Stimulated activated CD8-positive, alpha-beta memory T cell treated with anti-CD3 and anti-CD28 coated beads, Interleukin-4, amount 100 ng/mL, for 24 hours (primary cell): ENCODE results near the gene RAB9A.
"Not testable (repeated sequence)": the region's sequence is repeated elsewhere in the genome, so short reads cannot be mapped to it uniquely, and the experiment has no call there.

ENCODE experiments used
- DNase-seq: peaks from one replicate; pipeline ENCODE4 v3.0.0-alpha.2; 2020; ENCODE audit warnings: low read depth

The RAB9A gene

GRCh38 chrX:13688958-13689740 lies at the start of gene RAB9A:
Gene RAB9A (plus strand): TSS chrX:13689128. CDS start chrX:13708747, 19,619 bp downstream.
- peak; percentile 80 for DNase-seq

GRCh38 chrX:13641684-13642083 lies 47.2 kb upstream of the RAB9A start:
- not testable (repeated sequence) for DNase-seq

GRCh38 chrX:13645464-13646153 lies 43.3 kb upstream of the RAB9A start:
- DNase-seq: no peak

GRCh38 chrX:13646154-13646549 lies 42.8 kb upstream of the RAB9A start:
- peak; percentile 22 for DNase-seq

GRCh38 chrX:13647709-13648212 lies 41.2 kb upstream of the RAB9A start:
- DNase-seq: peak; percentile 38

- DNase-seq: not testable (repeated sequence)
Observed at GRCh38 chrX:13648336-13648735, 40.6 kb upstream of the RAB9A start.

GRCh38 chrX:13649838-13650237 lies 39.1 kb upstream of the RAB9A start:
- no peak for DNase-seq

- DNase-seq: no peak
Observed at GRCh38 chrX:13650318-13650717, 38.6 kb upstream of the RAB9A start.

- DNase-seq: no peak
Observed at GRCh38 chrX:13651150-13651549, 37.8 kb upstream of the RAB9A start.

GRCh38 chrX:13652287-13652793 lies 36.6 kb upstream of the RAB9A start:
- no peak for DNase-seq

GRCh38 chrX:13652850-13653693 lies 35.9 kb upstream of the RAB9A start, which contains the start of gene TCEANC:
Gene TCEANC (plus strand): TSS chrX:13653141. CDS start chrX:13662509, 9,368 bp downstream.
- peak; percentile 96 for DNase-seq

GRCh38 chrX:13654116-13654515 lies 34.8 kb upstream of the RAB9A start:
- no peak for DNase-seq

- DNase-seq: no peak
Observed at GRCh38 chrX:13655674-13656073, 33.3 kb upstream of the RAB9A start.

GRCh38 chrX:13658602-13659001 lies 30.3 kb upstream of the RAB9A start:
- DNase-seq: no peak

- no peak for DNase-seq
Observed at GRCh38 chrX:13659063-13659462, 29.9 kb upstream of the RAB9A start.

- no peak for DNase-seq
Observed at GRCh38 chrX:13661735-13662288, 27.1 kb upstream of the RAB9A start.

GRCh38 chrX:13662355-13662791 lies 26.6 kb upstream of the RAB9A start:
- DNase-seq: no peak

- no peak for DNase-seq
Observed at GRCh38 chrX:13664020-13664419, 24.9 kb upstream of the RAB9A start.

- no peak for DNase-seq
Observed at GRCh38 chrX:13666836-13667235, 22.1 kb upstream of the RAB9A start.

GRCh38 chrX:13667919-13668318 lies 21.0 kb upstream of the RAB9A start:
- DNase-seq: no peak

GRCh38 chrX:13669246-13669737 lies 19.6 kb upstream of the RAB9A start:
- peak; percentile 21 for DNase-seq
